Glutamatergic neuron (in vitro differentiated cells): Measurements from ENCODE around the gene SLC17A9. TPM values are rescaled to one million over a fixed set of nuclear protein-coding genes. Genes with fewer than 3 reads are reported as not detected.
A peak's percentile ranks its signal among the peaks of the same experiment; 100 is the strongest.

ENCODE experiments used
- DNase-seq: peaks from one replicate; pipeline ENCODE4 v3.0.0; 2022
- H3K27ac Mint-ChIP-seq: one replicate; pipeline ENCODE4 v1.8.0; 2020; ENCODE audit warnings: mild to moderate bottlenecking, mixed read lengths, inconsistent platforms; ENCODE audit not compliant: unreplicated experiment
- H3K27me3 Mint-ChIP-seq: one replicate; pipeline ENCODE4 v1.8.0; 2020; ENCODE audit warnings: mild to moderate bottlenecking, moderate library complexity, mixed read lengths, inconsistent platforms; ENCODE audit not compliant: unreplicated experiment
- H3K36me3 Mint-ChIP-seq: one replicate; pipeline ENCODE4 v1.8.0; 2020; ENCODE audit warnings: mild to moderate bottlenecking, mixed read lengths, inconsistent platforms; ENCODE audit not compliant: unreplicated experiment
- H3K4me1 Mint-ChIP-seq: one replicate; pipeline ENCODE4 v1.8.0; 2020; ENCODE audit warnings: mild to moderate bottlenecking, low read depth, mixed read lengths, inconsistent platforms; ENCODE audit not compliant: unreplicated experiment
- H3K4me3 Mint-ChIP-seq: one replicate; pipeline ENCODE4 v1.8.0; 2020; ENCODE audit warnings: mild to moderate bottlenecking, mixed read lengths, inconsistent platforms; ENCODE audit not compliant: unreplicated experiment
- H3K9me3 Mint-ChIP-seq: one replicate; pipeline ENCODE4 v1.8.0; 2020; ENCODE audit warnings: mild to moderate bottlenecking, moderate library complexity, mixed read lengths, inconsistent platforms; ENCODE audit not compliant: unreplicated experiment
- total RNA-seq: library from RNA; stranded (reverse); fragmentation: NEBNext Ultra II Directional; extraction: Animal tissue kit (Norgen Biotek cat#: 25700); gene quantifications from one replicate; pipeline ENCODE4 v1.2.1, GENCODE V29; 2021; ENCODE audit not compliant: unreplicated experiment
- TF ChIP-seq, protein P1 (sequence below): fragments of 200-600 bp; sonication (generic); IDR thresholded peaks from one replicate; pipeline ENCODE4 v1.5.0; 2021; ENCODE audit not compliant: partially characterized antibody, unreplicated experiment

Gene SLC17A9
- total RNA-seq, 1 donor from 2014 or later, result 1.8 TPM

DNA sequence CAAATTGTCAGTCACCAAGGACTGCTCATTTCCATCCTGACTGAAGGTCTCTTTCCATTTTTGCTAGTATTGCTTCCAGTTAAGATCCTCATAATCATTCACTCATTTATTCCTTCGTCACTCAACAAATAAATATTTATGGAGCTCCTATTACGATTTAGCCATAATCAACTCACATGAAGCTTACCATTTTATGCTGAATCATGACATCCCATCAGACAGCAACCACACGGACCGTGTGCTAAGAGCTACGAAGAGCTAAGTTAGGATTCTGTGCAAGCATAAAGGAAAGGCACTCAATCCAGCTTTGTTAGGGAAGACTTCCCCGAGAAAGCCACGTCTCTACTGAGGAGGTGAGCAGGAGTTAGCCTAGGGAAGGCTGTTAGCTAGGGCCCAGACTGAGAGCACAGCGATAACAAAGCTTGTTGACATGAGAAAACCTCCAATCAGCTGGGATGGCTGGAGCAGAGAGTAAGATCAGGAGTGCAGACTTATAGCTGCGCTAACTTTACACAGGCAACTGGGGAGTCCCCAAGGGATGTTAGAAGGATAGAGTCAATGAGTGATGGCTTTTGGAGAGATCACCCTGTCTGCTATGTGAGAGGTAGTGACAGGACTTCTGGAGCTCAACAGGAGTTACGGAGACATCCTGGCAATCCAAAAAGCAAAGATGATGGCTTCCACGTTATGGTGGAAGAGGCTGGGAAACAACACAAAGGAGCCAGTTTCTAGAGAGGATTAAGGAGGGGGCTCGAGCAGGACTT lies 17.1 kb upstream of the SLC17A9 start:
- Mint-ChIP-seq H3K27ac (no peak overlapping the region), H3K9me3 (peaks cover 10% of the 10 kb centered on the region), H3K27me3 (peaks cover 9% of the 10 kb centered on the region), H3K4me3 (no peak overlapping the region), H3K4me1 (peaks cover 12% of the 10 kb centered on the region), H3K36me3 (no peaks in the 10 kb centered on the region)
- DNase-seq, result no peak
- TF ChIP-seq, protein P1, sequence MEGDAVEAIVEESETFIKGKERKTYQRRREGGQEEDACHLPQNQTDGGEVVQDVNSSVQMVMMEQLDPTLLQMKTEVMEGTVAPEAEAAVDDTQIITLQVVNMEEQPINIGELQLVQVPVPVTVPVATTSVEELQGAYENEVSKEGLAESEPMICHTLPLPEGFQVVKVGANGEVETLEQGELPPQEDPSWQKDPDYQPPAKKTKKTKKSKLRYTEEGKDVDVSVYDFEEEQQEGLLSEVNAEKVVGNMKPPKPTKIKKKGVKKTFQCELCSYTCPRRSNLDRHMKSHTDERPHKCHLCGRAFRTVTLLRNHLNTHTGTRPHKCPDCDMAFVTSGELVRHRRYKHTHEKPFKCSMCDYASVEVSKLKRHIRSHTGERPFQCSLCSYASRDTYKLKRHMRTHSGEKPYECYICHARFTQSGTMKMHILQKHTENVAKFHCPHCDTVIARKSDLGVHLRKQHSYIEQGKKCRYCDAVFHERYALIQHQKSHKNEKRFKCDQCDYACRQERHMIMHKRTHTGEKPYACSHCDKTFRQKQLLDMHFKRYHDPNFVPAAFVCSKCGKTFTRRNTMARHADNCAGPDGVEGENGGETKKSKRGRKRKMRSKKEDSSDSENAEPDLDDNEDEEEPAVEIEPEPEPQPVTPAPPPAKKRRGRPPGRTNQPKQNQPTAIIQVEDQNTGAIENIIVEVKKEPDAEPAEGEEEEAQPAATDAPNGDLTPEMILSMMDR, result no peak

GRCh38 chr20:62935968-62936585 lies 16.4 kb upstream of the SLC17A9 start:
- Mint-ChIP-seq H3K36me3 (no peaks in the 10 kb centered on the region), H3K27me3 (peaks cover 9% of the 10 kb centered on the region), H3K4me1 (peaks cover 10% of the 10 kb centered on the region), H3K4me3 (peak overlapping the region; percentile 98), H3K9me3 (peaks cover 10% of the 10 kb centered on the region), H3K27ac (peak overlapping the region; percentile 99)
- DNase-seq, result no peak
- TF ChIP-seq, protein P1, result no peak

DNA sequence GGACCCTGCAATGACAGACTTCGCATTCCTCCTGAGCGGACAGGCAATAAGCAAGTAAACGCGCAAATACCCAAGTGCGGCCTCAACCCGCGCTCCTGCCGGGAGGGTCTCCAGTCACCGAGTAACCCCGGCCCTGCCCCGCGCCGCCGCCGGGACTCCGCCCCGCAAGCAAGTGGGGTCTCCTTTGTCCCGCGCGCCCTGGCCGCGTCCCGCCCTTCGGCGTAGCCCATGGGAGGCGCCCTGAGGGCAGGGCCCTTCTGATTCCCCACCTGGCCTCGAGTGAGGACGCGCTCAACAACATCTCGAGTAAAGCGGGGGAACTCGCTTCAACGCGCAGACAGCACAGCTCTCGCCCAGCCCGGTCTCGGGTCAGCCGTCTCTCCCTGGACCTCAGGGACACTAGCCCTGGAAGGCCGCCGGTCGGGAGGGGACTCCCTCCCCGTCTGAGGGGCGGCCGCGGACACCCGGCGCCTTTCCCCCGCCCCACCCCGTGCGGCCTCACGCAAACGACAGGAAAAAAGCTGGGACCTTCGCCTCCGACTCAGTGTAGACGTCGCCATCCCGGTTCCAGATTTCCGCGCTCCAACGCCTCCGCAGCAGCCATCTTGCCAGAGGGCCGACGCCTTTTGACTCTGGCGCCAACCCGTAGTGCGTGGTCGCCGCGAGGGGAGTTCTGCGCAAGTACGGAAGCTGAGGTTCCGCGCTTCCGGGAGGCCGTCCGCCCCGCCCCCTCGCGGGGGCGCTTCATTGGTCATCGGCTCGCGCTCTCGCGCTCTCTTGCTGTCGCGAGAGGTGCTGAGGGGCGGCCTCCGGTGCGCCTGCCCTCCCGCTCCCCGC lies 15.0 kb upstream of the SLC17A9 start:
- H3K4me1 Mint-ChIP-seq, result peaks cover 10% of the 10 kb centered on the region
- H3K27ac Mint-ChIP-seq, result peak overlapping the region; percentile 99
- no peaks in the 10 kb centered on the region for H3K36me3 Mint-ChIP-seq
- H3K4me3 Mint-ChIP-seq, result peak overlapping the region; percentile 98
- TF ChIP-seq, protein P1, result no peak
- peaks cover 10% of the 10 kb centered on the region for H3K9me3 Mint-ChIP-seq
- H3K27me3 Mint-ChIP-seq, result peaks cover 9% of the 10 kb centered on the region
- peak; percentile 97 for DNase-seq

DNA sequence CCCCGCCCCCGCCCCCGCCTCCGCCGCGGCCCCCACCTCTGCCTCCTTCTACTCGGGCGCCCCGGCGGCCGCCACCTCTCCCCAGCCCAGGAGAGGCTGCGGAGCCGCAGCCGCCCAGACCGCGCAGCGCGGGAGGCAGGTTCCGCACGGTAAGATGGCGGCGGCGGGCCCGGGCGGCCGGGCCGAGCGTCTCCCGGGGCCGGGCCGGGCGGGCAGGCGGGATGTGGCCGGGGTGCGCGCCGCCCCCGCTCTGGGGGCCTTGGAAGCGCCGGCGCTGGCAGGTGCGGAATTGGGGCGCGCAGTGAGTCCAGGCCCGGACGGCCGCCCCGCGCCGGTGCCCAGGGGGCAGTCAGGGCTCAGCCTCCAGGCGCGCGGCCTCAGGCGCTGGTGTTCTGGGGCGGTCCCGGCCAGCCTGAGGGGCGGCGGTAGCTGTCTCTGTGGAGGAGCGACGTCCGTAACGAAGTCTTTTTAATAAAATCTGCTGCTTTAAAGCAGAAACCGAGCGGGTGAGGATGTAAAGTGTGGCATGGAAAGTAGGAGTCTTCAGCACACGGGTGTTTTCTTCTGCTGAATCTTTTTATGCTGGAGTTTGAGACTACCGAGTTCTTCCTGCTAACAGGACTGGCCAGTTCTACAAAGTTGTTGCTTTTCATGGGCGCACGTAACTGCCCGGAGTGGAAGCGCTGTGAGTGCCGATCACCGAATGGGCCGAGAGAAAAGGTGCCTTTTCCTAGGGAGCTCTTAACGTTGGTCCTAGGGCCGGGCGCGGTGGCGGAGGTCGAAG lies 14.2 kb upstream of the SLC17A9 start, which contains the start of gene GID8:
Gene GID8 (plus strand): TSS at position 43 of the 784 bp plus-strand sequence. CDS start 3,356 bp downstream, outside the sequence.
- DNase-seq, result peak; percentile 74
- H3K4me3 Mint-ChIP-seq, result peak within 1 kb of the TSS; percentile 99
- peaks cover 9% of the 10 kb centered on the region for H3K27me3 Mint-ChIP-seq

More for the DNA sequence above, 14.2 kb upstream of the SLC17A9 start, which contains the start of gene GID8:
- H3K36me3 Mint-ChIP-seq, result no peaks in the 10 kb centered on the region
- peaks cover 8% of the 10 kb centered on the region for H3K4me1 Mint-ChIP-seq
- H3K9me3 Mint-ChIP-seq, result peaks cover 12% of the 10 kb centered on the region
- TF ChIP-seq, protein P1, result no peak
- H3K27ac Mint-ChIP-seq, result peak within 1 kb of the TSS; percentile 99
